MM.1S (cell line): ENCODE data around the gene RABGAP1L.

Source experiments
- DNase-seq: peaks from one replicate; pipeline ENCODE4 v3.0.0-alpha.2; 2015
- H2AFZ ChIP-seq: fragments of 300-600 bp; sonication (generic); 2 replicates; pipeline ENCODE4 v1.6.0; 2016; ENCODE audit warnings: antibody characterized with exemption, low read length
- H3F3A ChIP-seq: fragments of 300-600 bp; sonication (generic); 2 replicates; pipeline ENCODE4 v1.6.1; 2016; ENCODE audit warnings: mild to moderate bottlenecking, antibody characterized with exemption, low read length, moderate library complexity, mixed read lengths; ENCODE audit not compliant: insufficient read depth
- H3K27ac ChIP-seq: fragments of 300-600 bp; sonication (generic); 2 replicates; pipeline ENCODE4 v1.5.1; 2016; ENCODE audit warnings: mild to moderate bottlenecking, low read length
- H3K27me3 ChIP-seq: fragments of 300-600 bp; sonication (generic); replicated peaks from 2 replicates; pipeline ENCODE4 v1.6.0; 2016; ENCODE audit warnings: low read length; ENCODE audit not compliant: insufficient read depth
- H3K36me3 ChIP-seq: fragments of 300-600 bp; sonication (generic); replicated peaks from 2 replicates; pipeline ENCODE4 v1.6.1; 2016; ENCODE audit warnings: mild to moderate bottlenecking, low read length, mixed read lengths; ENCODE audit not compliant: insufficient read depth
- H3K4me1 ChIP-seq: fragments of 300-600 bp; sonication (generic); 2 replicates; pipeline ENCODE4 v1.6.1; 2016; ENCODE audit warnings: low read length, mixed read lengths
- H3K4me2 ChIP-seq: fragments of 300-600 bp; sonication (generic); 2 replicates; pipeline ENCODE4 v1.6.0; 2016; ENCODE audit warnings: low read depth, low read length
- H3K4me3 ChIP-seq: fragments of 300-600 bp; sonication (generic); 2 replicates; pipeline ENCODE4 v1.5.1; 2016; ENCODE audit warnings: low read length, mixed read lengths
- H3K79me2 ChIP-seq: fragments of 300-600 bp; sonication (generic); 2 replicates; pipeline ENCODE4 v1.6.1; 2016; ENCODE audit warnings: mixed run types, low read length, mixed read lengths
- H3K9ac ChIP-seq: fragments of 300-600 bp; sonication (generic); 2 replicates; pipeline ENCODE4 v1.6.1; 2016; ENCODE audit warnings: low read length, mixed read lengths
- H3K9me2 ChIP-seq: fragments of 300-600 bp; sonication (generic); replicated peaks from 2 replicates; pipeline ENCODE4 v1.6.1; 2016; ENCODE audit warnings: mild to moderate bottlenecking, low read length, mixed read lengths; ENCODE audit not compliant: insufficient read depth
- H3K9me3 ChIP-seq: fragments of 300-600 bp; sonication (generic); replicated peaks from 2 replicates; pipeline ENCODE4 v1.6.1; 2016; ENCODE audit warnings: mild to moderate bottlenecking, low read length, mixed read lengths; ENCODE audit not compliant: insufficient read depth
- H4K20me1 ChIP-seq: fragments of 300-600 bp; sonication (generic); 2 replicates; pipeline ENCODE4 v1.6.1; 2016; ENCODE audit warnings: mild to moderate bottlenecking, low read length, moderate library complexity, mixed read lengths; ENCODE audit not compliant: insufficient read depth
- EZH2 ChIP-seq: fragments of 300-600 bp; sonication (generic); optimal IDR thresholded peaks from 2 replicates; pipeline ENCODE3; 2017; ENCODE audit warnings: low read depth, mild to moderate bottlenecking, antibody characterized with exemption, low read length, mixed read lengths
- EZH2phosphoT487 ChIP-seq: fragments of 300-600 bp; sonication (generic); IDR thresholded peaks from 2 replicates; pipeline ENCODE4 v1.6.1; 2018; ENCODE audit warnings: antibody characterized with exemption, low read length
- TF ChIP-seq, protein P1 (sequence below): fragments of 300-600 bp; sonication (generic); IDR thresholded peaks from 2 replicates; pipeline ENCODE4 v1.5.1; 2016; ENCODE audit warnings: antibody characterized with exemption, low read length, mixed read lengths

Gene RABGAP1L

DNA sequence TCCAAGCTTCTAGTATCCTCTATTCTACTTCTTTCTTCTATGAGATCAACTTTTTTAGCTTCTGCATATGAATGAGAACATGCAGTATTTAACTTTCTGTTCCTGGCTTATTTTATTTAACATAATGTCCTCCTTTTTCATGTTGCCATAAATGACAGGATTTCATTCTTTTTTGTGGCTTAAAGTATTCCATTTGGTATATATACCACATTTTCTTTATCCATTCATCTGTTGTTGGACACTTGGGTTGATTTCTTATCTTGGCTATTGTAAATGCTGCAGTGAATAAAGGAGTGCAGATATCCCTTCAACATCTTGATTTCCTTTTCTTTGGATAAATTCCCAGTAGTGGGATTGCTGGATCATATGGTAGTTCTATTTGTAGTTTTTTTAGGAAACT is 498.1 kb downstream of the RABGAP1L start:
- H3K4me3 ChIP-seq: no peak overlapping the region
- H3K4me2 ChIP-seq: no peak overlapping the region
- DNase-seq: no peak

DNA sequence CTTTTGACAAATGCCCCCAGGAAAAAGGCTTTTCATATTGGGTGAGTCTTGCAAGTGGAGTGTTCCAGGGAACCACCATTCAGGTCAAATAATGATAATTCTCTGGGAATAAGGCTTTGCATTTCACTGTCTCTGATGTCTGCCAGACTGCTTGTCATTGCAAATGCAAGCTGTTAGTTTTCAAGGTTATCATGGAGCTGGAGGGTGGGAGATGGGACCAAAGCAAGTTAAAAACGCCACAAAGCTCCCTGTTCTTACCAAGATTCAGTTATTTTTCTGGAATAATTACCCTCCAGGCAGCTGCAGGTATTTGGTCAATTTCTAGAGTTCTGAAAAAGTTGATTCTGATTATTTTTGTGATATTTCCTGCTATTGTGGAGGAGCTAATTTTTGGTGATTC is 498.6 kb downstream of the RABGAP1L start:
- Histone ChIP-seq H3K9me2 (no peaks in the 10 kb centered on the region), H3K4me3 (no peak overlapping the region), H3K4me1 (no peaks in the 10 kb centered on the region), H3F3A (no peaks in the 10 kb centered on the region), H3K27ac (no peak overlapping the region), H3K79me2 (no peaks in the 10 kb centered on the region), H4K20me1 (no peaks in the 10 kb centered on the region), H2AFZ (no peak overlapping the region), H3K27me3 (no peaks in the 10 kb centered on the region), H3K36me3 (no peaks in the 10 kb centered on the region), H3K9me3 (no peaks in the 10 kb centered on the region), H3K9ac (no peak overlapping the region), H3K4me2 (no peak overlapping the region)
- TF ChIP-seq EZH2phosphoT487 (no peak), EZH2 (no peak)
- TF ChIP-seq, protein P1, sequence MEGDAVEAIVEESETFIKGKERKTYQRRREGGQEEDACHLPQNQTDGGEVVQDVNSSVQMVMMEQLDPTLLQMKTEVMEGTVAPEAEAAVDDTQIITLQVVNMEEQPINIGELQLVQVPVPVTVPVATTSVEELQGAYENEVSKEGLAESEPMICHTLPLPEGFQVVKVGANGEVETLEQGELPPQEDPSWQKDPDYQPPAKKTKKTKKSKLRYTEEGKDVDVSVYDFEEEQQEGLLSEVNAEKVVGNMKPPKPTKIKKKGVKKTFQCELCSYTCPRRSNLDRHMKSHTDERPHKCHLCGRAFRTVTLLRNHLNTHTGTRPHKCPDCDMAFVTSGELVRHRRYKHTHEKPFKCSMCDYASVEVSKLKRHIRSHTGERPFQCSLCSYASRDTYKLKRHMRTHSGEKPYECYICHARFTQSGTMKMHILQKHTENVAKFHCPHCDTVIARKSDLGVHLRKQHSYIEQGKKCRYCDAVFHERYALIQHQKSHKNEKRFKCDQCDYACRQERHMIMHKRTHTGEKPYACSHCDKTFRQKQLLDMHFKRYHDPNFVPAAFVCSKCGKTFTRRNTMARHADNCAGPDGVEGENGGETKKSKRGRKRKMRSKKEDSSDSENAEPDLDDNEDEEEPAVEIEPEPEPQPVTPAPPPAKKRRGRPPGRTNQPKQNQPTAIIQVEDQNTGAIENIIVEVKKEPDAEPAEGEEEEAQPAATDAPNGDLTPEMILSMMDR: no peak
- DNase-seq: no peak

More for the DNA sequence above, 498.1 kb downstream of the RABGAP1L start:
- Histone ChIP-seq H3K36me3 (no peaks in the 10 kb centered on the region), H4K20me1 (no peaks in the 10 kb centered on the region), H3K9me2 (no peaks in the 10 kb centered on the region), H3K27me3 (no peaks in the 10 kb centered on the region), H2AFZ (no peak overlapping the region), H3K9me3 (no peaks in the 10 kb centered on the region), H3K4me1 (no peaks in the 10 kb centered on the region), H3K79me2 (no peaks in the 10 kb centered on the region), H3K27ac (no peak overlapping the region), H3K9ac (no peak overlapping the region), H3F3A (no peaks in the 10 kb centered on the region)
- TF ChIP-seq, protein P1: no peak
- no peak for TF ChIP-seq EZH2phosphoT487

DNA sequence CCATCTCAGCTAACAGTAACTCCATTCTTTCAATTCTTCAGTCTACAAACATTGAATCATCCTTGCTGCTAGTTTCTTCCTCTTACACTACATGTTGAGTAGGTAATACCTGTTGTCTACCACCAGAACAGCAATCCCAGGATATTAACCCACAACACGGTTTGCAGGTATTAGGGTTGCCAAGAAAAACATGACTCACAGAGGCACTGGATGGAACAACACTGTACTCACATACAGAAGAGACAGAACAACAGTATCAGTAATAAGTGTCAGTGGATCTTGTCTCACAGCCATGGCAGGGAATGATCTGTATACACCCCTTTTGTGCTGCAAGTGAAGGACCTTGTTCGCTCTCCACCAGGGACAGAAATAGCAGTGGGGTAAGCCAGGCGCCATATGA is 500.5 kb downstream of the RABGAP1L start:
- Histone ChIP-seq H3K9ac (no peak overlapping the region), H3K36me3 (no peaks in the 10 kb centered on the region), H3K9me3 (no peaks in the 10 kb centered on the region), H3F3A (no peaks in the 10 kb centered on the region), H2AFZ (no peak overlapping the region), H3K4me2 (no peak overlapping the region), H3K9me2 (no peaks in the 10 kb centered on the region), H3K27me3 (no peaks in the 10 kb centered on the region), H3K27ac (no peak overlapping the region), H3K4me1 (no peaks in the 10 kb centered on the region), H4K20me1 (no peaks in the 10 kb centered on the region), H3K4me3 (no peak overlapping the region), H3K79me2 (no peaks in the 10 kb centered on the region)
- TF ChIP-seq EZH2: no peak
- TF ChIP-seq, protein P1: no peak
- TF ChIP-seq EZH2phosphoT487: no peak
- no peak for DNase-seq
